Cardiac muscle cell (in vitro differentiated cells and primary cell): ENCODE data around the gene HNRNPUL2. TPM values are rescaled to one million over a fixed set of nuclear protein-coding genes. Genes with fewer than 3 reads are reported as not detected.

Source experiments
- DNase-seq, 2 donors: peaks; one replicate each; pipeline versions ENCODE4 v3.0.0 to v3.0.0-alpha.2; 2010 to 2017; ENCODE audit warnings: low read depth in 1 of 2, low spot score in 1 of 2
- H3K27ac ChIP-seq: fragments of 200-600 bp; sonication (generic); 2 replicates; pipeline ENCODE4 v1.5.1; 2016
- H3K27me3 ChIP-seq: fragments of 200-600 bp; sonication (generic); 2 replicates; pipeline ENCODE4 v1.6.0; 2016; ENCODE audit warnings: control low read depth
- H3K36me3 ChIP-seq: fragments of 200-600 bp; sonication (generic); 2 replicates; pipeline ENCODE4 v1.5.1; 2016; ENCODE audit warnings: control low read depth
- H3K4me1 ChIP-seq: fragments of 200-600 bp; sonication (generic); 2 replicates; pipeline ENCODE4 v1.8.1; 2017; ENCODE audit warnings: low read depth, mild to moderate bottlenecking, mixed run types
- H3K4me3 ChIP-seq: fragments of 200-600 bp; sonication (generic); 2 replicates; pipeline ENCODE4 v1.5.1; 2016; ENCODE audit warnings: mild to moderate bottlenecking
- H3K9me3 ChIP-seq: fragments of 200-600 bp; sonication (generic); 2 replicates; pipeline ENCODE4 v1.5.1; 2017; ENCODE audit warnings: low read depth, mild to moderate bottlenecking, control low read depth
- CTCF ChIP-seq: IDR thresholded peaks from 2 replicates; pipeline ENCODE4 v1.5.1; 2012; ENCODE audit warnings: low read depth, mild to moderate bottlenecking, low read length
- polyA plus RNA-seq: library from polyadenylated mRNA; unstranded; fragments of >200 nt; fragmentation: Nextera tagmentation; extraction: Ambion mirVana; gene quantifications from 2 replicates; pipeline ENCODE4 v1.2.1, GENCODE V29; 2016
- total RNA-seq: library from RNA; depleted of rRNA; stranded (reverse); fragments of >200 nt; gene quantifications from 2 replicates; pipeline ENCODE4 v1.2.3, GENCODE V29; 2016

Gene HNRNPUL2
- total and polyA plus RNA-seq, 2 experiments from 2014 or later, result 3.2 to 20.0 TPM

- peak overlapping the region; percentile 38 for H3K27ac ChIP-seq
- no peak for TF ChIP-seq CTCF
These were observed 11.8 kb downstream of the HNRNPUL2 start for GRCh38 chr11:62715150-62716130.

DNA sequence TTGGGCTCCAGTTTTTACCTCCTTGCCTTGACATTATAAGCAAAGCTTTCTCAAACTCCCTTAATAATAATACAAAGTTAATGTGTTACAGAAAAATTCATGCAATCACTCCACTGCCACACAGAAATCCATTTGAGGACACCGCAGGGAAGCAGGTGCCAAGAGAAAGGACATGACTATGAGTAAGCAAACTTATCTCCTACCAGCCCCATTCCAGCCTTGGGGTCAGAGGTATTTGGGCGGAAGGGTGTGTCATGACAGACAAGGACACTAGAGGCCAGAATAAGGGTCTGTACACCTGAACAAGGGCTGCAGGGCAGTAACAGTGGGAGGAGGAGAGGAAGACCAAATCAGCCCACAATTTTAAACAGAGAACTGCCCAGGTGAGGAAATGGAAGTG lies 13.9 kb downstream of the HNRNPUL2 start:
- TF ChIP-seq CTCF, result no peak
- no peaks in the 10 kb centered on the region for H3K27me3 ChIP-seq
- H3K27ac ChIP-seq, result peak overlapping the region; percentile 38
- H3K4me3 ChIP-seq, result no peak overlapping the region
- H3K4me1 ChIP-seq, result peaks cover 8% of the 10 kb centered on the region
- H3K36me3 ChIP-seq, result peaks cover 66% of the 10 kb centered on the region
- H3K9me3 ChIP-seq, result no peaks in the 10 kb centered on the region
- DNase-seq, result no peak

More at GRCh38 chr11:62715150-62716130, 11.8 kb downstream of the HNRNPUL2 start:
- Histone ChIP-seq H3K27me3 (no peaks in the 10 kb centered on the region), H3K4me1 (no peaks in the 10 kb centered on the region), H3K9me3 (no peaks in the 10 kb centered on the region), H3K36me3 (peaks cover 85% of the 10 kb centered on the region), H3K4me3 (no peak overlapping the region)
- DNase-seq, result no peak

DNA sequence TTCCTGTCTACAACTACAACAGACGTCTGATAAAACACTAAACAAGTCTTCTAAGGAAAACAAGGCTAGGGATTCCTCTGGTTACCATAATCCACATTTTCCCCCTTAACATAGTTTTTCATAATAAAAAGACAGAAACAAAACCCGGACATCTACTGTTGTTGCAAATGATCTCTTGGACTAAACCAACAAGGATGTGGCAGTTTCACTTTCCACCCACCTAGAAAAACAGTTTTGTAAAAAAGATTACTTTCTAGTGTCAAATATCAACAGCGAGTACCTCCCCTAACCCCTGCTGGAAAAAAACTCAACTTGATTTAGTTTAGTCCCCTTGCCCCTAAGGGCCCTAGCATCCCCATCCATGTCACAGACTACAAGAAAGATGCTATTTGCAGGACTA lies 14.4 kb downstream of the HNRNPUL2 start:
- DNase-seq, result no peak
- no peaks in the 10 kb centered on the region for H3K27me3 ChIP-seq
- no peaks in the 10 kb centered on the region for H3K9me3 ChIP-seq
- TF ChIP-seq CTCF, result no peak
- peaks cover 61% of the 10 kb centered on the region for H3K36me3 ChIP-seq
- H3K27ac ChIP-seq, result peak overlapping the region; percentile 38
- H3K4me1 ChIP-seq, result peaks cover 11% of the 10 kb centered on the region
- no peak overlapping the region for H3K4me3 ChIP-seq

- no peaks in the 10 kb centered on the region for H3K9me3 ChIP-seq
- DNase-seq, result no peak
- no peak overlapping the region for H3K4me3 ChIP-seq
- peaks cover 56% of the 10 kb centered on the region for H3K36me3 ChIP-seq
- H3K27me3 ChIP-seq, result no peaks in the 10 kb centered on the region
- TF ChIP-seq CTCF, result no peak
- H3K4me1 ChIP-seq, result peaks cover 11% of the 10 kb centered on the region
- no peak overlapping the region for H3K27ac ChIP-seq
These were observed 14.9 kb downstream of the HNRNPUL2 start for GRCh38 chr11:62712276-62712812.

DNA sequence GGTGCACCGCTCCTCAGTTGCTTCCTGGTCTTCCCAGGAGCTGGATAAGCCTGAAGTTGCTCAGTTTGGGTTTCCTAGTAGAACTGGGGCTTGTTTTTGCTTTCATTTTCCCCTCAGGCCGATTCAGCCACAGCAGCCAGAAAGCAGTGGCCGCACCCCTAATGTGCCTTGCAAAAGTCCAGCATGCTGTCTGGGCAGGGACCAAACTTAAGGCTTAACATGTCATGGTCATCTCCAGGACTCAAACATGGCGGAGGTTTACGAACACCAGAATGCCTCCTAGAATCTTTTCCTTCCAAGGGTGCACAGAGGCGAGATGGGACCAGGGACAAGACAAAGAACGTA lies 17.3 kb downstream of the HNRNPUL2 start:
- TF ChIP-seq CTCF, result no peak
- H3K27ac ChIP-seq, result peak overlapping the region; percentile 99
- peak in 1 of 2 donors; percentile 48 for DNase-seq

More for the DNA sequence above, 17.3 kb downstream of the HNRNPUL2 start:
- peak overlapping the region; percentile 32 for H3K4me3 ChIP-seq
- H3K27me3 ChIP-seq, result no peaks in the 10 kb centered on the region
- H3K9me3 ChIP-seq, result no peaks in the 10 kb centered on the region
- H3K36me3 ChIP-seq, result peaks cover 32% of the 10 kb centered on the region
- peaks cover 25% of the 10 kb centered on the region for H3K4me1 ChIP-seq
